Stimulated activated CD4-positive, alpha-beta T cell treated with anti-CD3 and anti-CD28 coated beads, Interleukin-1b, Interleukin-23, amount 100 ng/mL, for 4 hours (primary cell): ENCODE measurements around the gene IFNA21.
"Not testable (repeated sequence)": the region's sequence is repeated elsewhere in the genome, so short reads cannot be mapped to it uniquely, and the experiment has no call there.

Source experiments
- DNase-seq, 2 donors: peaks; one replicate each; pipeline ENCODE4 v3.0.0-alpha.2; 2020; ENCODE audit warnings: low read depth in 2 of 2

Gene IFNA21

GRCh38 chr9:21166560-21166959 lies at the start of gene IFNA21:
TSS of gene IFNA21 (minus strand) at chr9:21166660. CDS start at chr9:21166612, 48 bp downstream.
- not testable (repeated sequence) for DNase-seq

- DNase-seq, result not testable (repeated sequence)
Observed at GRCh38 chr9:21213411-21214326, 47.2 kb upstream of the IFNA21 start.

- not testable (repeated sequence) for DNase-seq
Observed at GRCh38 chr9:21212160-21212559, 45.7 kb upstream of the IFNA21 start.

- DNase-seq, result not testable (repeated sequence)
Observed at GRCh38 chr9:21210782-21211181, 44.3 kb upstream of the IFNA21 start.

- no peak for DNase-seq
Observed at GRCh38 chr9:21210311-21210710, 43.9 kb upstream of the IFNA21 start.

- not testable (repeated sequence) for DNase-seq
Observed at GRCh38 chr9:21207043-21207442, 40.6 kb upstream of the IFNA21 start, which contains the start of gene IFNA10. TSS of gene IFNA10 (minus strand) at chr9:21207143. CDS start at chr9:21207097, 46 bp downstream.

GRCh38 chr9:21205204-21205603 lies 38.7 kb upstream of the IFNA21 start:
- no peak for DNase-seq

GRCh38 chr9:21202105-21202504 lies 35.6 kb upstream of the IFNA21 start, which contains the start of gene IFNA7:
TSS of gene IFNA7 (minus strand) at chr9:21202205. CDS start at chr9:21202165, 40 bp downstream.
- DNase-seq, result not testable (repeated sequence)

- peak in 1 of 2 donors; percentile 11 for DNase-seq
Observed at GRCh38 chr9:21194867-21195776, 28.7 kb upstream of the IFNA21 start.

GRCh38 chr9:21187487-21187886 lies 21.0 kb upstream of the IFNA21 start, which contains the start of gene IFNA4:
TSS of gene IFNA4 (minus strand) at chr9:21187587. CDS start at chr9:21187531, 56 bp downstream.
- DNase-seq, result not testable (repeated sequence)

- DNase-seq, result peak in 1 of 2 donors; percentile 3
Observed at GRCh38 chr9:21182810-21183736, 16.6 kb upstream of the IFNA21 start.

- DNase-seq, result no peak
Observed at GRCh38 chr9:21174671-21175070, 8.2 kb upstream of the IFNA21 start.

- no peak for DNase-seq
Observed at GRCh38 chr9:21172156-21172555, 5.7 kb upstream of the IFNA21 start.

- DNase-seq, result no peak
Observed at GRCh38 chr9:21171351-21171750, 4.9 kb upstream of the IFNA21 start.

GRCh38 chr9:21165516-21165915 lies 944 bp downstream of the IFNA21 start:
- no peak for DNase-seq

- DNase-seq, result no peak
Observed at GRCh38 chr9:21160178-21160577, 6.3 kb downstream of the IFNA21 start.

- DNase-seq, result no peak
Observed at GRCh38 chr9:21155501-21155900, 11.0 kb downstream of the IFNA21 start.

GRCh38 chr9:21154018-21154608 lies 12.3 kb downstream of the IFNA21 start:
- no peak for DNase-seq

- DNase-seq, result no peak
Observed at GRCh38 chr9:21153336-21154017, 13.0 kb downstream of the IFNA21 start.

- DNase-seq, result no peak
Observed at GRCh38 chr9:21144603-21145002, 21.9 kb downstream of the IFNA21 start.
